ENCODE measurements around the gene GLB1L3. TPM values are rescaled to one million over a fixed set of nuclear protein-coding genes. Genes with fewer than 3 reads are reported as not detected.
"Not testable (repeated sequence)": the region's sequence is repeated elsewhere in the genome, so short reads cannot be mapped to it uniquely, and the experiment has no call there.

The GLB1L3 gene
- total RNA-seq, 4 donors from 2014 or later: not detected

DNA sequence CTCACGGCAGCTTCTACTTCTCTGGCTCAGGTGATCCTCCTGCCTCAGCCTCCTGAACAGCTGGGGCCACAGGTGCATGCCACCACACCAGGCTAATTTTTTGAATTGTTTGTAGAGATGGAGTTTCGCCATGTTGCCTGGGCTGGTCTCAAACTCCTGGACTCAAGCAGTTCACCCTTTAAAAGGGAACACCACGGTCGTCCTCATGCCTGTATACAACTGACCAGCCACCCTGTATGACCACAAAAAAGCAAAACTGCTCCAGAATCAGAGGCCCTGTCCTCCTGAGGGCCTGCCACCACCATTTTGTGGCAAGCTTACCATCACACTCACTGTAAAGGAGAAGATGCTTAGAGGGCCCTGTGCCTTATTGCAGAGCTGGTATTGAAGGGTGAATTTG lies 2.2 kb downstream of the GLB1L3 start:
- H3K9me3 ChIP-seq: no peaks in the 10 kb centered on the region
- no peak for DNase-seq
- H3K4me1 ChIP-seq: peaks cover 0 to 10% of the 10 kb centered on the region in 2 donors
- TF ChIP-seq, protein P1, sequence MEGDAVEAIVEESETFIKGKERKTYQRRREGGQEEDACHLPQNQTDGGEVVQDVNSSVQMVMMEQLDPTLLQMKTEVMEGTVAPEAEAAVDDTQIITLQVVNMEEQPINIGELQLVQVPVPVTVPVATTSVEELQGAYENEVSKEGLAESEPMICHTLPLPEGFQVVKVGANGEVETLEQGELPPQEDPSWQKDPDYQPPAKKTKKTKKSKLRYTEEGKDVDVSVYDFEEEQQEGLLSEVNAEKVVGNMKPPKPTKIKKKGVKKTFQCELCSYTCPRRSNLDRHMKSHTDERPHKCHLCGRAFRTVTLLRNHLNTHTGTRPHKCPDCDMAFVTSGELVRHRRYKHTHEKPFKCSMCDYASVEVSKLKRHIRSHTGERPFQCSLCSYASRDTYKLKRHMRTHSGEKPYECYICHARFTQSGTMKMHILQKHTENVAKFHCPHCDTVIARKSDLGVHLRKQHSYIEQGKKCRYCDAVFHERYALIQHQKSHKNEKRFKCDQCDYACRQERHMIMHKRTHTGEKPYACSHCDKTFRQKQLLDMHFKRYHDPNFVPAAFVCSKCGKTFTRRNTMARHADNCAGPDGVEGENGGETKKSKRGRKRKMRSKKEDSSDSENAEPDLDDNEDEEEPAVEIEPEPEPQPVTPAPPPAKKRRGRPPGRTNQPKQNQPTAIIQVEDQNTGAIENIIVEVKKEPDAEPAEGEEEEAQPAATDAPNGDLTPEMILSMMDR (IDR thresholded peaks at IDR 0.05 in 4 of 5, conservative IDR thresholded peaks at IDR 0.05 in 1 of 5): no peak
- no peak for TF ChIP-seq POLR2A (IDR thresholded peaks at IDR 0.05)
- H3K27me3 ChIP-seq: peaks cover 51 to 73% (median 55%) of the 10 kb centered on the region in 3 donors
- in situ Hi-C loops (cut with MboI; ENCODE audit: low sequenced_read_pairs in 4 of 4) (no loop called here), intact Hi-C loops (cut with DNase I; ENCODE audit: low total_unique reads) (no loop called here)
- no peak for ATAC-seq
- H3K36me3 ChIP-seq: no peaks in the 10 kb centered on the region
- no peak overlapping the region for H3K27ac ChIP-seq
- H3K4me3 ChIP-seq: no peak overlapping the region

DNA sequence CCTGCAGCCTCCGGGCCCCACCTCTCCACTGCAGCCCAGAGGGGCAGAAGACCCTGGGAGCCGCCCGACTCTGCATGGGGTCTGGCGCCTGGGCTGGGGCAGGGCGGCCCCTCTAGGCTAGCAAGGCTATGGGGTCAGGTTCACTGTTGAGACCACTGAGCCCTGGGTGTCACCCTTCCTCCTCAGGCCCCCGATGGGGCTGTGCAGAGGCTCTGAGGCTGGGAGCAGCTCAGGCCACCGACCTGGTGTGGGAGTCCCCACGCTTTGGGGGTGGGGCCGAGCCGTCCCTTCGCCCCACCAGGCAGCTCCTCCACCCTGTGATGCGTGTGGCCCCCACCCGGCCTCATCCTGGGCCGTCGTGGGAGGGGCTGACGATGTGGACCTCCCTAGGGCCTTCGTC lies 5.5 kb downstream of the GLB1L3 start:
- H3K4me1 ChIP-seq; H3K27ac ChIP-seq; DNase-seq; H3K9me3 ChIP-seq; ATAC-seq; H3K36me3 ChIP-seq; intact Hi-C loops (cut with DNase I; ENCODE audit: low total_unique reads); in situ Hi-C loops (cut with MboI; ENCODE audit: low sequenced_read_pairs in 4 of 4); H3K4me3 ChIP-seq: not testable (repeated sequence)
- peaks cover 20 to 42% (median 23%) of the 10 kb centered on the region in 3 donors for H3K27me3 ChIP-seq

DNA sequence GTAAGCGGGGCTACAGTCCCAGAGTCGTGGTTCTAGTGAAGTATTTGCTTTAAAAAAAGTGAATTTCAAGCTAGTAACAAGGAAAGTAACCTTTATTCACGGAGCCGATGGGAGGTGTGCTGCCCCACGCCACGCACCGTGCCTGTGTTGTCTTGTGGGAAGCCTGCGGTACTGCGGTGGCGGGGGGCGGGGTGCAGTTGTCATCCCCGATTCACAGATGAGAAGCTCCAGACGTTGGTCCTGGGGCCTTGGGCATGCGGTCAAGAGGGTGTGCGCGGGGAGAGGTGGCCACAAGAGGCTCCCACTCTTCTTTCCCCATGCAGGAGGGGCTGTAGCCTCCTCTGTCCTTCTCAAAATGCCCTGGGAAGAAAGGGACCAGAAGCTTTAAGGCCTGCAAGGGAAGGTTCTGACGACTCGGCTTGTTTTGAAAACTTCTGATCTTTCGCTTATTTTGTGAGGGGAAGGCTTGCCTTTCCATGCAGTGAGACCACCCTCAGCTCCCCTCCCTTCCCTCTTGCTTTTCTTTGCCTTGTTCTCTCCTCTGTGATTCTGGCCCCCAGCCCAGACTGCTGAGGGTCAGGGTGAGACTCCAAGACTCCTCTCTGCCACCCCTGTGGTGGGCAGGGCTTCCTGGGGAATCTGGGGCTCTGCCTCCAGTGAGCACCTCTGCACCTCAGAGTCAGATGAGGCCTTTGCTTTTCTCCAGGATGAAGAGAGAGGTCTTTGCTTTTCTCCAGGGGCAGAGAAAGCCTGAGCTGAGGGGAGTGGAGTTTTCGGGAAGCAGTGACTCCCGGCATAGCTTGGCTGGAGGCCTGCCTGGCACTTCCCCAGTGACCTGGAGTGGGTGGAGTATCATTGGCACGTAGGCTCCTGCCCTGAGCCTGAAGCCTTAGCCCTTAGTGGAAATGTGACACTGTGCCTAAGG lies 6.2 kb downstream of the GLB1L3 start:
- no peaks in the 10 kb centered on the region for H3K4me1 ChIP-seq
- intact Hi-C loops (cut with DNase I; ENCODE audit: low total_unique reads) (no loop called here), in situ Hi-C loops (cut with MboI; ENCODE audit: low sequenced_read_pairs in 4 of 4) (no loop called here)
- no peak overlapping the region for H3K27ac ChIP-seq
- peaks cover 12 to 35% (median 16%) of the 10 kb centered on the region in 3 donors for H3K27me3 ChIP-seq
- DNase-seq (no peak), ATAC-seq (no peak)
- no peak for TF ChIP-seq POLR2A (IDR thresholded peaks at IDR 0.05)
- TF ChIP-seq, protein P1 (IDR thresholded peaks at IDR 0.05 in 4 of 5, conservative IDR thresholded peaks at IDR 0.05 in 1 of 5): no peak
- no peaks in the 10 kb centered on the region for H3K36me3 ChIP-seq
- no peaks in the 10 kb centered on the region for H3K9me3 ChIP-seq
- no peak overlapping the region for H3K4me3 ChIP-seq

DNA sequence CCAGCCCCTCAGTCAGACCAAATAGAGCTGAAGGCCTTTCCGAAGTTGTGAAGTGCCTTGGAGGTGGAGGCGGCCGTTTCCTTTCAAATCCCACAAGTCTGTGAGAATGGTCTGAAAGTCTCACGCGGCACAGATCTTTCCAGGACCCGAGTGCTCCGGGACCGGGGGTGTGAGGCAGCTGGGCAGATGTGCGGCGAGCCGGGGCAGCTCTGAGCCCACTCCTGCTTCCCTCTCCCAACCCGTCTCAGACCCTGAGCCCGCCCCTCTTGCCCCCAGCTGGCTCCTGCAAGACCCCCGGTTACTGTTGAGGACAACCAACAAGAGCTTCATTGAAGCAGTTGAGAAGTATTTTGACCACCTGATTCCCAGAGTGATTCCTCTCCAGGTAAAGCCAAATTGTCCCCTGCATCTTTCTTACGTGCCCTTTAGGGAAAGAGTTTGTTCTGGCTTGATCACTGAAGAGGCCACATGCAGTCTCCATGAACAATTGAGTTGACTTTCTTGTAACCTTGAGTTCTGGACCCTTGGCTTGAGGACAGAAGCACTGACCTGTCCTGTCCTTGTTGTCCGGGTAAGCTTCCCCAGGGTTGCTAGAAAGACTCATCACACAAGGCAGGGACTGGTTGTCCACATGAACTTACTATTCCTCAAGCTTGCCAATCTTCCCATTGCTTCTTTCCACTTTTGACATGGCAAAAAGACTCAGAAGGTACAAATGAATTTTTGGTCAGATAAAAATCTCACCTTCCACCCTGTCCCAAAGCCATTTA lies 7.5 kb downstream of the GLB1L3 start:
- DNase-seq: no peak
- Histone ChIP-seq H3K4me3 (no peak overlapping the region), H3K27ac (no peak overlapping the region), H3K4me1 (no peaks in the 10 kb centered on the region), H3K9me3 (no peaks in the 10 kb centered on the region), H3K27me3 (peaks cover 0 to 22% (median 3%) of the 10 kb centered on the region in 3 donors), H3K36me3 (no peaks in the 10 kb centered on the region)
- no peak for ATAC-seq
- intact Hi-C loops (cut with DNase I; ENCODE audit: low total_unique reads): no loop called here
- no peak for TF ChIP-seq POLR2A (IDR thresholded peaks at IDR 0.05)
- TF ChIP-seq, protein P1 (IDR thresholded peaks at IDR 0.05 in 4 of 5, conservative IDR thresholded peaks at IDR 0.05 in 1 of 5): no peak
- in situ Hi-C loops (cut with MboI; ENCODE audit: low sequenced_read_pairs in 4 of 4): no loop called here

DNA sequence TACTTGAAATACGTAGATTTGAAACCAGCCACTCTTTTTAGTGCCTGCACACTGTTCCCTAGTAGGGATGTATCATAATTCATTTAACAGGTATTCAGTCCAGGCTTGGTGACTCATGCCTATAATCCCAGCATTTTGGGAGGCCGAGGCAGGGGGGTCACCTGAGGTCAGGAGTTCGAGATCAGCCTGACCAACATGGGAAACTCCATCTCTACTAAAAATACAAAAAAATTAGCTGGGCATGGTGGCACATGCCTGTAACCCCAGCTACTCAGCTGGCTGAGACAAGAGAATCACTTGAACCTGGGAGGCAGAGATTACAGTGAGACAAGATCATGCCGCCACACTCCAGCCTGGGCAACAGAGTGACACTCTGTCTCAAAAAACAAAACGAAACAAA lies 8.2 kb downstream of the GLB1L3 start:
- H3K27me3 ChIP-seq: peaks cover 0 to 17% (median 0%) of the 10 kb centered on the region in 3 donors
- H3K27ac ChIP-seq; intact Hi-C loops (cut with DNase I; ENCODE audit: low total_unique reads); H3K9me3 ChIP-seq; H3K4me1 ChIP-seq; ATAC-seq; H3K4me3 ChIP-seq; H3K36me3 ChIP-seq; DNase-seq; in situ Hi-C loops (cut with MboI; ENCODE audit: low sequenced_read_pairs in 4 of 4): not testable (repeated sequence)

Measured in gastrocnemius medialis (tissue), 4 donors.